ENCODE results near the gene ZAP70. TPM values are rescaled to one million over a fixed set of nuclear protein-coding genes. Genes with fewer than 3 reads are reported as not detected.

Gene ZAP70
- total and polyA plus RNA-seq, 2 experiments from 2014 or later, result not detected

- H3K36me3 ChIP-seq (ENCODE audit: low read depth), result no peaks in the 10 kb centered on the region
- in situ Hi-C loops (cut with MboI), result no loop called here
- no peaks in the 10 kb centered on the region for H3K9me2 ChIP-seq (ENCODE audit: insufficient read depth)
- H2AFZ ChIP-seq, result no peak overlapping the region
- WGBS, 2 experiments (ENCODE audit: low coverage in 1 of 2, low lambda C conversion rate in 2 of 2, missing lambda C conversion rate in 2 of 2), result 29 to 34% methylated on average over 3 of the region's 3 CpGs
- no peaks in the 10 kb centered on the region for H4K20me1 ChIP-seq (ENCODE audit: insufficient read depth)
- no peak for DNase-seq
- no peaks in the 10 kb centered on the region for H3K4me1 ChIP-seq (ENCODE audit: insufficient read depth)
- H3K9me3 ChIP-seq (ENCODE audit: low read depth), result no peaks in the 10 kb centered on the region
- no peaks in the 10 kb centered on the region for H3K79me2 ChIP-seq (ENCODE audit: insufficient read depth)
- no peak overlapping the region for H3K4me2 ChIP-seq (ENCODE audit: unreplicated experiment)
- no peak overlapping the region for H3K4me3 ChIP-seq
- TF ChIP-seq EZH2phosphoT487 (IDR thresholded peaks at IDR 0.05; ENCODE audit: insufficient read depth, low read depth), result no peak
- no peak for TF ChIP-seq EZH2 (IDR thresholded peaks at IDR 0.05; ENCODE audit: insufficient read depth, poor library complexity, severe bottlenecking)
- no peaks in the 10 kb centered on the region for H3F3A ChIP-seq (ENCODE audit: insufficient read depth)
- no peaks in the 10 kb centered on the region for H3K27me3 ChIP-seq (replicated peaks; ENCODE audit: insufficient read depth)
- H3K27ac ChIP-seq, result no peak overlapping the region
- H3K9ac ChIP-seq, result no peak overlapping the region
Measured at GRCh38 chr2:97703741-97704140, 9.6 kb upstream of the ZAP70 start.

DNA sequence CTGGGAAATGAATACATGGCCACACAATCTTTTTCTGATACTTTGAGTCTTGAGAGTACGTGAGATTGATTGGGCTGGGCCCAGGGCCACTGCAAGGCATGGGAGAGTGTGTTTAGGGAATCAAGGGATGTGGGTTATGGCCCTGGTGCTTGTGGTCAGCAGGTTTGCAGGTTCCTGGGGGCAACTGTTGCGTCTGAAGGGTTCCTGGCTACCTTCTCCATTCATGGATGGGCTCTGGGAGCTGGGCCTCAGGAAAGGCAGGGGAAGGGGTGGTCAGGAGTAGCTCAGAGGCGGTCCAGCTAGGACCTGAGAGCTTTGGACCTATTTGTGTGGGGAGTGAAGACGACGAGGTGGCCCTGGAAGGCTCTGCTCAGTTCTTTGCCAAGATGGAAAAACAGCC, 8.4 kb upstream of the ZAP70 start:
- no peaks in the 10 kb centered on the region for H3K9me3 ChIP-seq (ENCODE audit: low read depth)
- no peaks in the 10 kb centered on the region for H3K79me2 ChIP-seq (ENCODE audit: insufficient read depth)
- H2AFZ ChIP-seq, result no peak overlapping the region
- no peaks in the 10 kb centered on the region for H3K4me1 ChIP-seq (ENCODE audit: insufficient read depth)
- H3K27ac ChIP-seq, result no peak overlapping the region
- no peak for DNase-seq
- H3K9ac ChIP-seq, result no peak overlapping the region
- H4K20me1 ChIP-seq (ENCODE audit: insufficient read depth), result no peaks in the 10 kb centered on the region
- no peaks in the 10 kb centered on the region for H3K27me3 ChIP-seq (replicated peaks; ENCODE audit: insufficient read depth)
- H3K4me2 ChIP-seq (ENCODE audit: unreplicated experiment), result no peak overlapping the region
- WGBS, 2 experiments (ENCODE audit: low coverage in 1 of 2, low lambda C conversion rate in 2 of 2, missing lambda C conversion rate in 2 of 2), result 42 to 46% methylated on average over 5 of the region's 5 CpGs
- H3K36me3 ChIP-seq (ENCODE audit: low read depth), result no peaks in the 10 kb centered on the region
- TF ChIP-seq EZH2 (IDR thresholded peaks at IDR 0.05; ENCODE audit: insufficient read depth, poor library complexity, severe bottlenecking) (no peak), EZH2phosphoT487 (IDR thresholded peaks at IDR 0.05; ENCODE audit: insufficient read depth, low read depth) (no peak)
- H3K9me2 ChIP-seq (ENCODE audit: insufficient read depth), result no peaks in the 10 kb centered on the region
- H3F3A ChIP-seq (ENCODE audit: insufficient read depth), result no peaks in the 10 kb centered on the region
- H3K4me3 ChIP-seq, result no peak overlapping the region
- in situ Hi-C loops (cut with MboI), result no loop called here

DNA sequence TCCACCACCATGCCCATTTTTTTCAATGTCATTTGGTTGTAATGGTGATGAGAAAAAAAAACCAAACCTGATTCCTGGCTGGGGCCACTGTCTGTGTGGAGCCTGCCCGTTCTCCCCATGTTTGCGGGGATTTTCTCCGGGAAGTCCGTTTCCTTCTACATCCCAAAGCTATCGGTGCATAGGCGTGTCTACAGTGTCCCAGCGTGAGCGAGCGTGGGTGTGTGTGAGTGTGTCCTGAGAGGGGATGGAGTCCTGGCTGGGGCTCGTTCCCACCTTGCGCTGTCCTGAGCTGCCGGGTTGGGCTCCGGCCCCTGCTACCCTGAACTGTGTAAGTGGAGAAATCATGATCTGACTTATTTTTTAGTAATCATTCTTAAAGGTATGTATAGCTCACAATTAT, 7.3 kb upstream of the ZAP70 start:
- Histone ChIP-seq H3K4me3 (no peak overlapping the region), H3K79me2 (ENCODE audit: insufficient read depth) (no peaks in the 10 kb centered on the region), H3K27me3 (replicated peaks; ENCODE audit: insufficient read depth) (no peaks in the 10 kb centered on the region), H3K27ac (no peak overlapping the region), H3K9ac (no peak overlapping the region), H3K9me3 (ENCODE audit: low read depth) (no peaks in the 10 kb centered on the region), H3K4me1 (ENCODE audit: insufficient read depth) (no peaks in the 10 kb centered on the region), H4K20me1 (ENCODE audit: insufficient read depth) (no peaks in the 10 kb centered on the region), H3K36me3 (ENCODE audit: low read depth) (no peaks in the 10 kb centered on the region), H3F3A (ENCODE audit: insufficient read depth) (no peaks in the 10 kb centered on the region), H3K9me2 (ENCODE audit: insufficient read depth) (no peaks in the 10 kb centered on the region), H2AFZ (no peak overlapping the region), H3K4me2 (ENCODE audit: unreplicated experiment) (no peak overlapping the region)
- WGBS, 2 experiments (ENCODE audit: low coverage in 1 of 2, low lambda C conversion rate in 2 of 2, missing lambda C conversion rate in 2 of 2), result 89 to 91% methylated on average over 13 of the region's 13 CpGs
- in situ Hi-C loops (cut with MboI), result no loop called here
- TF ChIP-seq EZH2 (IDR thresholded peaks at IDR 0.05; ENCODE audit: insufficient read depth, poor library complexity, severe bottlenecking) (no peak), EZH2phosphoT487 (IDR thresholded peaks at IDR 0.05; ENCODE audit: insufficient read depth, low read depth) (no peak)
- no peak for DNase-seq

- Histone ChIP-seq H3K4me2 (ENCODE audit: unreplicated experiment) (no peak overlapping the region), H2AFZ (no peak overlapping the region), H3K9ac (no peak overlapping the region), H3K4me3 (no peak overlapping the region), H3K4me1 (ENCODE audit: insufficient read depth) (no peaks in the 10 kb centered on the region), H3K9me2 (ENCODE audit: insufficient read depth) (no peaks in the 10 kb centered on the region), H3K9me3 (ENCODE audit: low read depth) (no peaks in the 10 kb centered on the region), H4K20me1 (ENCODE audit: insufficient read depth) (no peaks in the 10 kb centered on the region), H3K27ac (no peak overlapping the region), H3K36me3 (ENCODE audit: low read depth) (no peaks in the 10 kb centered on the region), H3K79me2 (ENCODE audit: insufficient read depth) (no peaks in the 10 kb centered on the region), H3K27me3 (replicated peaks; ENCODE audit: insufficient read depth) (no peaks in the 10 kb centered on the region), H3F3A (ENCODE audit: insufficient read depth) (no peaks in the 10 kb centered on the region)
- in situ Hi-C loops (cut with MboI), result no loop called here
- 51 to 67% methylated on average over 6 to 11 of the region's 11 CpGs for WGBS, 2 experiments (ENCODE audit: low coverage in 1 of 2, low lambda C conversion rate in 2 of 2, missing lambda C conversion rate in 2 of 2)
- no peak for TF ChIP-seq EZH2 (IDR thresholded peaks at IDR 0.05; ENCODE audit: insufficient read depth, poor library complexity, severe bottlenecking)
- no peak for DNase-seq
Measured at GRCh38 chr2:97706708-97707345, 6.5 kb upstream of the ZAP70 start.

All from GM23248 (cell line).